ENCODE measurements around the gene GOLGA6L10. TPM values are rescaled to one million over a fixed set of nuclear protein-coding genes. Genes with fewer than 3 reads are reported as not detected.
A peak's percentile ranks its signal among the peaks of the same experiment; 100 is the strongest.
"Not testable (repeated sequence)": the region's sequence is repeated elsewhere in the genome, so short reads cannot be mapped to it uniquely, and the experiment has no call there.

The GOLGA6L10 gene
- total RNA-seq, 2 donors from 2014 or later = 0.48 to 1.5 TPM

DNA sequence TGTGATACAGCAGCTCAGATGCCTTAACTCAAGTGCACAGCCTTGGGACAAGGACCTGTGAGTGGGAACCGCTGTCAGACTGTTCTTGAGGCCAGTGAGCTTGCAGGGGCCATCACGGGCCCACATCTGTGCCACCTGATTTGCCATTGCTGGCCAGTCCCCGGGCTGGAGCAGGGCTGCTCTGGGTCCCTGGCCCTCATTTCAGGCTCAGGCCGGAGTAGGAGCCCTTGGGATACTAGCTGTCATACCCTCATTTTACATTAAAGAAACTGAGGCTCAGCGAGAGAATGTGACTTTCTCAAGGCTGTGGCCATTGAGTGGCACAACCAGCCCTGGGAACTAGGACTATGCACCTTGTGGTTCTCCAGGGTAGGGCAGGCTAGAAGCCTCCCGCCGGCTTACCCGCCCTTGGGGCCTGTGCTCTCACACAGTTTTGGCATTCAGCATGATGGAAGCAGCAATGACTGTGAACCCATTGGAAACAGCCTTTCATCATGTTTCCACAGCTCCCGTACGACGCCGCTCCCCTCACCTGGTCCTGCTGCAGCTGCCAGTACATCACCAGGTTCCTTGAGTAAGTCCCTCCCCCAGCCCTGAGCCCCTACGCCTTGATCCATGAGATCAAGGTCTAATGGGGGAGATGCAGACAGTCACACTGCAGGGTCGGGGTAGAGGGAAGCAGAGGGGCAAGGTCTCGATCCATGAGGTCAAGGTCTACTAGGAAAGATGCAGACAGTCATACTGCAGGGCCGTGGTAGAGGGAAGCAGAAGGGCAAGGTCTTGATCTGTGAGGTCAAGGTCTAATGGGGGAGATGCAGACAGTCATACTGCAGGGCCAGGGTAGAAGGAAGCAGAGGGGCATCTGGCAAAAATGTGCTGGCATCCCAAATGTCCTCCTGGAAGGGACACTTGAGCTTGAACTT is 42.2 kb downstream of the GOLGA6L10 start:
- peak; percentile 69 for DNase-seq (ENCODE audit: low spot score)
- intact Hi-C loops (cut with DNase I) = no loop called here

- peak; percentile 70 for DNase-seq (ENCODE audit: low spot score)
- intact Hi-C loops (cut with DNase I) = no loop called here
Observed at GRCh38 chr15:82305621-82306048, 43.6 kb downstream of the GOLGA6L10 start.

DNA sequence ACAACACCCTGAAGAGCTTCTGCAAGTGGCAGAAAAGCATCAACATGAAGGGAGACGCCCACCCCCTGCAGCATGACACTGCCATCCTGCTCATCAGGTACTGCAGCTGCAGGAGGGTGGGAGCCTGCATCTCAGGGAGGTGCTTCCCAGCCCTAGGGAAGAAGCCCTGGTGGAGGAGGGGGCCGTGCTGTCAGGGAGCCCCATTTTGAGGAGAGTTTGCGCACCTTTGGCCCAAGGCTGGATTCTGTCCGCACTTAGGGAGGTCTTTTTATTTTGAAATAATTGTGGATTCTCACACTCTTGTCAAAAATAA is 44.5 kb downstream of the GOLGA6L10 start:
- DNase-seq (ENCODE audit: low spot score) = peak; percentile 59
- intact Hi-C loops (cut with DNase I) = no loop called here

DNA sequence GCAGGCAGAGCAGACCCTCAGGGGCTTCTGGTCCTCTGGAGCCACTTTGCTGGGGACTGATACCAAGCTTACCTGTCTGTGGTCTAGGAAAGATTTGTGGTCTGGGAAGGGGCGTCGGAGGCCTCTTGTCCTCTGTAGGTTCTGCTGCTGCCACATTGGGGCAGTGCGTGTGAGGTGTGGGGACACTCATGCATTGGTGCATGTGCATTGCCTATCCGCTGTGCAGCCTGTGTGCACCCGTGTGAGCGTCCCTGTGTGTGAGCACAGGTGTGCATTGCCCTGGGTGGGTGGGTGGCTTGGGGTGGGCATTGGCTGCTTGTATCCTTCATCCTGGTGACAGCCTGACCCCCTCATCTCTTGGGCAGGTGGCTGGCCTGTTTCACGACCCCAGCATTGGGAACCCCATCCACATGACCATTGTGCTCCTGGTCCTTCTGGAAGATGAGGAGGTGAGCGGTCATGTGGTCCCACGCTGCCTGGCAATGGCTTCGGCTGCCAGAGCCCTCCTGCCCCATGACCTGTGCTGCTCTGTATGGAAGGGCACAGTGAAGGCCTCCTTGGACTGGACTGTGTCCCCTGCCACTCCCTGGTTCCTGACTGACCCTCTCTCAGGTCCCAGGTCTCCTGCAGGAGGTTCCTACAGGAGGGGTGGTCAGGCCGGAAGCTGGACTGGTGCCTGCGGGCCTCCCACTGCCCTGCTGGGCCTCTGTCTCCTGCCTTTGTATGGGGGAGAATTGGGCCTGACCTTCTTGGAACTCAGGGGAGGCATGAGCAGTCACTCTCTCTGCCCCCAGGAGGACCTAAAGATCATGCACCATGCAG is 45.1 kb downstream of the GOLGA6L10 start:
- peak; percentile 72 for DNase-seq (ENCODE audit: low spot score)
- intact Hi-C loops (cut with DNase I) = no loop called here

GRCh38 chr15:82301296-82302016 is 47.8 kb downstream of the GOLGA6L10 start:
- intact Hi-C loops (cut with DNase I) = no loop called here
- peak; percentile 68 for DNase-seq (ENCODE audit: low spot score)

GRCh38 chr15:82300883-82301282 is 48.4 kb downstream of the GOLGA6L10 start:
- intact Hi-C loops (cut with DNase I) = no loop called here
- no peak for DNase-seq (ENCODE audit: low spot score)

DNA sequence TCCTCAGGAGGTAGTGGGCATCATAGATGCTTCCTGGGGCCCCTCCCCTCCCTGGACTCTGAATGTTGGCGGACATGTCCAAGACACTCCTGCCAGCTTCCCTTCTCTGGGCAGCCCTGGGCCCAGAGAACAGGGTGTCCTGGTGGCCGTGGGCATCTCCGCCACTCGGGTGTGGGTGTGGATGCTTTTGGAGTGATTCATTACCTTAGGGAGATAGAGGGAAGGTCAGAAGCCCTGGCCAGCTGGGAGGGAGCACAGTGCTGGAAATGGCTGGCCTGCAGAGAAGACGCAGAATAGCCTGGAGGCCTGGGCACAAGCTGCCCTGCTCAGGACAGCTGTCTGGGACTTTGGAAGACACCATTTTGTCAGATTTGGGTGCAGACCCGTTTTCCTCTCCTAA is 48.9 kb downstream of the GOLGA6L10 start:
- DNase-seq (ENCODE audit: low spot score); intact Hi-C loops (cut with DNase I): not testable (repeated sequence)

GRCh38 chr15:82299511-82299914 is 49.8 kb downstream of the GOLGA6L10 start:
- intact Hi-C loops (cut with DNase I); DNase-seq (ENCODE audit: low spot score): not testable (repeated sequence)

GRCh38 chr15:82298520-82298919 is 50.8 kb downstream of the GOLGA6L10 start:
- intact Hi-C loops (cut with DNase I) = no loop called here
- no peak for DNase-seq (ENCODE audit: low spot score)

- DNase-seq (ENCODE audit: low spot score) = no peak
- intact Hi-C loops (cut with DNase I) = no loop called here
Observed at GRCh38 chr15:82298032-82298431, 51.2 kb downstream of the GOLGA6L10 start.

GRCh38 chr15:82297546-82297945 is 51.7 kb downstream of the GOLGA6L10 start:
- intact Hi-C loops (cut with DNase I) = no loop called here
- no peak for DNase-seq (ENCODE audit: low spot score)

- DNase-seq (ENCODE audit: low spot score) = no peak
- intact Hi-C loops (cut with DNase I) = no loop called here
Observed at GRCh38 chr15:82294061-82294690, 55.1 kb downstream of the GOLGA6L10 start.

- no peak for DNase-seq (ENCODE audit: low spot score)
- intact Hi-C loops (cut with DNase I) = no loop called here
Observed at GRCh38 chr15:82292271-82292670, 57.0 kb downstream of the GOLGA6L10 start.

Other genes starting within 250 kb of the GOLGA6L10 start
- 10 to 100 TPM in 1 of 2 donors, 1 to 10 TPM in 1; 9.1 to 17.4 TPM for gene EFL1, start 86.7 kb downstream of the GOLGA6L10 start, total RNA-seq
- 1 to 10 TPM; 2.1 to 5.8 TPM for gene SAXO2, start 86.7 kb downstream of the GOLGA6L10 start, total RNA-seq
- gene GOLGA6L9, start 80.3 kb upstream of the GOLGA6L10 start, total RNA-seq = 1 to 10 TPM; 1.3 to 2.0 TPM
- 1,000 to 10,000 TPM; 1,284 to 1,450 TPM for gene RPS17, start 191.0 kb upstream of the GOLGA6L10 start, total RNA-seq